Right lobe of liver (tissue), 4 donors: ENCODE measurements around the gene DLX3.

Source experiments
- POLR2A ChIP-seq: fragments of 450-650 bp; IDR thresholded peaks from one replicate; pipeline ENCODE4 v1.6.1; 2017; ENCODE audit warnings: antibody characterized with exemption, mild to moderate bottlenecking
- TF ChIP-seq, protein P1 (sequence below), 4 donors: fragments of 200-600 bp in 3 of 4; fragments of 450-650 bp in 1 of 4; IDR thresholded peaks; one replicate each; pipeline versions ENCODE4 v1.5.1 to v1.8.0; 2016 to 2022; ENCODE audit warnings: antibody characterized with exemption in 4 of 4, mild to moderate bottlenecking in 2 of 4
- donor health status: DM: no; HTN: no; CAD: no.
- donor health status: DM: no; HTN: no; CAD: no.
- donor health status: DM: no; HTN: yes; CAD: no.

DNA sequence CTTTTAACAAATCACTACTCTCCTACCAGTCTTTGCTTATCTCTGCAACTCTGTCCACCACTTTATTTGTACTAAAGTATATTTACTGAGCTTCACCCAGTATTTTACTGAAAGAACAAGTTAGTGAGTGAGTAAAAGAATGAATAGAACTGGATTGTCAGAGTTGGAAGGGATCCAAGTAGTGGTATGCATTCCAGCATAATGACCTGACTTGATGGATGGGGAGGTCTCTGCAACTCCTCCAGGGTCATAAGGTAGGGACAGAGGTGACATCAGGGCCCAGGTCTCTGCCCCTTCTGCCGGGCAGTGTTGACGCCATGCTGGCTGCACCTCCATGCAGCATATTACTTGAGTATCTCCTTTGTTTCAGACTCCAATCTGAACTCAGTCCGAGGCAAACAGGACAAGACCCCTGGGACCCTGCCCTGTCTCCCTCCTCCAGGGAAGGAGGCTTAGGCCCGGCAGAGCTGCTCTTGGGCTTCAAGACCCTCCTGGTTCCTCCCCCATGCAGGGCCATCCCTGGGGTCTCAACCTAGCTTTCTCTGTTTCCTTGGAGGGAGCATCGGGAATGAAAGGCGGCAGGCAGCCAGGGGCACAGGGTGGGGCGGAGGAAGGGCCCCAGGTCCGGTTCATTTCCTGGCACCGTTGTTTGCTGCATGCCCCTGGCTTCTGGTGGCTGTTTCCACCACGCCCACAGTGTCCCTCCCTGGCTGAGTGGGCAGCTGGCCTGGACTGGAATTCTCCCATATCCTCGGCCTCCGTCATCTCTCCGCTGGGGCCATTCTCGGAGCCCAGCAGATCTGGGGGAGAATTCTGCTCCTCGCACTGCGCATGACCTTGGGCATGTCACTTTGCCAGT is 48.5 kb upstream of the DLX3 start:
- TF ChIP-seq, protein P1, sequence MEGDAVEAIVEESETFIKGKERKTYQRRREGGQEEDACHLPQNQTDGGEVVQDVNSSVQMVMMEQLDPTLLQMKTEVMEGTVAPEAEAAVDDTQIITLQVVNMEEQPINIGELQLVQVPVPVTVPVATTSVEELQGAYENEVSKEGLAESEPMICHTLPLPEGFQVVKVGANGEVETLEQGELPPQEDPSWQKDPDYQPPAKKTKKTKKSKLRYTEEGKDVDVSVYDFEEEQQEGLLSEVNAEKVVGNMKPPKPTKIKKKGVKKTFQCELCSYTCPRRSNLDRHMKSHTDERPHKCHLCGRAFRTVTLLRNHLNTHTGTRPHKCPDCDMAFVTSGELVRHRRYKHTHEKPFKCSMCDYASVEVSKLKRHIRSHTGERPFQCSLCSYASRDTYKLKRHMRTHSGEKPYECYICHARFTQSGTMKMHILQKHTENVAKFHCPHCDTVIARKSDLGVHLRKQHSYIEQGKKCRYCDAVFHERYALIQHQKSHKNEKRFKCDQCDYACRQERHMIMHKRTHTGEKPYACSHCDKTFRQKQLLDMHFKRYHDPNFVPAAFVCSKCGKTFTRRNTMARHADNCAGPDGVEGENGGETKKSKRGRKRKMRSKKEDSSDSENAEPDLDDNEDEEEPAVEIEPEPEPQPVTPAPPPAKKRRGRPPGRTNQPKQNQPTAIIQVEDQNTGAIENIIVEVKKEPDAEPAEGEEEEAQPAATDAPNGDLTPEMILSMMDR (IDR thresholded peaks at IDR 0.05): no peak
- TF ChIP-seq POLR2A: no peak
